Astrocyte of the spinal cord (primary cell): ENCODE measurements around the gene CENPN.

Experiments used
- DNase-seq: peaks from one replicate; pipeline ENCODE4 v3.0.0; 2011; ENCODE audit warnings: low read depth, low spot score
- H3K4me3 ChIP-seq: 2 replicates; pipeline ENCODE4 v1.5.1; 2011; ENCODE audit warnings: low read depth, mild to moderate bottlenecking, low read length, moderate library complexity
- CTCF ChIP-seq: IDR thresholded peaks from 2 replicates; pipeline ENCODE4 v1.5.1; 2012; ENCODE audit warnings: low read depth, mild to moderate bottlenecking, low read length, inconsistent platforms
- in situ Hi-C: cut with HindIII; loops from 2 replicates; pipeline ENCODE4 v1.10.0; 2017; ENCODE audit warnings: low sequenced_read_pairs

CENPN gene

GRCh38 chr16:81014672-81015071, 7.7 kb downstream of the CENPN start:
- no peak overlapping the region for H3K4me3 ChIP-seq
- TF ChIP-seq CTCF, result no peak
- in situ Hi-C loops, result no loop called here
- no peak for DNase-seq

DNA sequence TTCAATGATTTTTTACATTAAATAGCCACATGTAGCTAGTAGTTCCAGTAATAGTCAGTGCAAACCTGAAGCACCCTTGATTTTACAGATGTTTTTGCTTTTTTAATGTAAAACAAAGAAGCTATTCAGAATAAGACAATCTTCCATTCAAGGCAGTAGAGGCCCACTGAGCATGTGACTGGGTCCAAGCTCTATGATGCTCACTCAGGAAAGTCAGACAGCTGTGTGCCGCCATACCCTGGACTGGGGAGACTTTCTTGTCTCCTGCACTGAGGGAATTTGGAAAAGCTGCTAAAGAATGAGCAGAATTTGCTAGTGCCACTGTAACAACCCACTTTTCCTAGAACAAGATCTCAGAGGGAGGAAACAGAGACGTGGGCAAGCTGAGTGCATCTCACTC, 11.5 kb downstream of the CENPN start:
- DNase-seq, result no peak
- no peak for TF ChIP-seq CTCF
- in situ Hi-C loops, result no loop called here
- H3K4me3 ChIP-seq, result no peak overlapping the region

DNA sequence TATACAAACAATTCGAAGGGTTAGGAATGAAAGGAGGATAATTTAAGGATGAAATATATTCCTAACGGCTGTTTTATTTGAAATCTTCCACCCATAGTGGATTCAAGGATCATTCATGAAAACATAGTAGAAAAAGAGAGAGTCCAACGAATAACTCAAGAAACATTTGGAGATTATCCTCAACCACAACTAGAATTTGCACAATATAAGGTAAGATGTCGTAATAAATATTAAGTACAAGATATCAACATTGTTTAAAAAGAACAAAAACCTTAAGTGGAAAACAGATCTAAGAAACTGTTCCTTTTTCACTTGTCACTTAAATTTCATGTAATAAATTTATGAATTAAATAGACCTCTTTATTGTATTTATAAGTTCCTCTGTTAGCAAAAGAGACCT, 19.4 kb downstream of the CENPN start:
- no peak for DNase-seq
- no peak for TF ChIP-seq CTCF
- H3K4me3 ChIP-seq, result no peak overlapping the region
- in situ Hi-C loops, result no loop called here

GRCh38 chr16:81029930-81030604, 23.1 kb downstream of the CENPN start:
- no peak for DNase-seq
- no peak overlapping the region for H3K4me3 ChIP-seq
- TF ChIP-seq CTCF, result no peak
- in situ Hi-C loops, result no loop called here

DNA sequence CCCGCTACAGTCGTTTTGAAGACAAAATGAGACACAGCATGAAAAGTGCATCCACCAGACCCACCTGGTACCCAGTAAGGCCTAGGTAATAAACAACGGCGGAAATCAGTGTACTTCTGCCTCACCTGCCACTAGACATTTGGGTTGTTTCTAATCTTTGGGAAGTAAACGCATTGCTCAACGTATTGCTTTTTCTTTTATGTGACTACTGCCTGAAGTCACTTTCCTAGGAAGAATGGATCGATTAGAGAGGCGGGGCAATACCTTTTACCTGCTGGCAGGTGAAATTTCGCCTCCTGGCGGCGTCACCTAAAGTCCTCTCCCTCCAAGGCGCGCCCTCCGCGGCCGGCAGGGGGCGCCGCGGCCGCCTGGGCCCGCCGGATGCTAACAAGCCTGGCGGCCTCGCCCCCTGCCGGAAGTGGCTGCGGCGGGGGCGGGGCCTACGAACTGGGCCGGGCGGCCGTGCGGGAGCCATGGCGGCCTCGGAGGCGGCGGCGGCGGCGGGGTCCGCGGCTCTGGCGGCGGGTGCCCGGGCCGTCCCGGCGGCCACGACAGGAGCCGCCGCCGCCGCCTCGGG, 28.5 kb downstream of the CENPN start, which contains the start of gene ATMIN:
TSS of gene ATMIN (plus strand) at position 445 of the 577 bp plus-strand sequence. CDS start at position 474, 29 bp downstream.
- peak; percentile 91 for TF ChIP-seq CTCF
- in situ Hi-C loops, result no loop called here

GRCh38 chr16:81035975-81036750, 29.1 kb downstream of the CENPN start:
- no peak for TF ChIP-seq CTCF
- in situ Hi-C loops, result no loop called here
- peak overlapping the region; percentile 66 for H3K4me3 ChIP-seq
- peak; percentile 27 for DNase-seq

More for the DNA sequence above, 28.5 kb downstream of the CENPN start, which contains the start of gene ATMIN:
- peak; percentile 83 for DNase-seq
- H3K4me3 ChIP-seq, result peak within 1 kb of the TSS; percentile 66
